OCI-LY1 (cell line): Measurements from ENCODE around the gene ACRBP.

Source experiments
- H2AFZ ChIP-seq: fragments of 200-600 bp; sonication (generic), shearing (Covaris generic); 2 replicates; pipeline ENCODE4 v1.6.0; 2014; ENCODE audit warnings: antibody characterized with exemption, mild to moderate bottlenecking, low read length
- H3F3A ChIP-seq: fragments of 200-600 bp; sonication (generic), shearing (Covaris generic); 2 replicates; pipeline ENCODE4 v1.6.0; 2014; ENCODE audit warnings: mild to moderate bottlenecking, antibody characterized with exemption, low read length, moderate library complexity; ENCODE audit not compliant: insufficient read depth
- H3K27ac ChIP-seq: fragments of 200-600 bp; sonication (generic); 2 replicates; pipeline ENCODE4 v1.5.1; 2014; ENCODE audit warnings: low read length, mixed run types, mild to moderate bottlenecking, low read depth; ENCODE audit not compliant: poor library complexity, severe bottlenecking
- H3K27me3 ChIP-seq: fragments of 200-600 bp; sonication (generic); 2 replicates; pipeline ENCODE4 v1.6.0; 2014; ENCODE audit warnings: antibody characterized with exemption, mild to moderate bottlenecking, low read length, moderate library complexity; ENCODE audit not compliant: insufficient read depth
- H3K36me3 ChIP-seq: fragments of 200-600 bp; sonication (generic); 2 replicates; pipeline ENCODE4 v1.6.1; 2014; ENCODE audit warnings: mild to moderate bottlenecking, antibody characterized with exemption, low read length, moderate library complexity, mixed read lengths; ENCODE audit not compliant: insufficient read depth
- H3K4me1 ChIP-seq: fragments of 200-600 bp; sonication (generic); 2 replicates; pipeline ENCODE4 v1.5.1; 2014; ENCODE audit warnings: mild to moderate bottlenecking, low read length, moderate library complexity; ENCODE audit not compliant: insufficient read depth, severe bottlenecking
- H3K4me2 ChIP-seq: fragments of 200-600 bp; sonication (generic), shearing (Covaris generic); 2 replicates; pipeline ENCODE4 v1.6.1; 2014; ENCODE audit warnings: low read length
- H3K4me3 ChIP-seq: fragments of 200-600 bp; sonication (generic); 2 replicates; pipeline ENCODE4 v1.5.1; 2014; ENCODE audit warnings: low read length, low read depth, mild to moderate bottlenecking, mixed read lengths; ENCODE audit not compliant: poor library complexity, severe bottlenecking
- H3K79me2 ChIP-seq: fragments of 200-600 bp; shearing (Covaris generic); 2 replicates; pipeline ENCODE4 v1.6.1; 2016; ENCODE audit warnings: mixed run types, low read length, mixed read lengths; ENCODE audit not compliant: insufficient read depth
- H3K9ac ChIP-seq: fragments of 200-600 bp; sonication (generic), shearing (Covaris generic); 2 replicates; pipeline ENCODE4 v1.6.1; 2014; ENCODE audit warnings: mild to moderate bottlenecking, low read length, mixed read lengths
- H3K9me2 ChIP-seq: fragments of 200-600 bp; sonication (generic), shearing (Covaris generic); 2 replicates; pipeline ENCODE4 v1.6.1; 2014; ENCODE audit warnings: low read depth, mild to moderate bottlenecking, low read length, mixed read lengths
- H3K9me3 ChIP-seq: fragments of 200-600 bp; shearing (Covaris generic); 2 replicates; pipeline ENCODE4 v1.6.1; 2014; ENCODE audit warnings: low read length, mixed read lengths
- H4K20me1 ChIP-seq: fragments of 200-600 bp; sonication (generic), shearing (Covaris generic); 2 replicates; pipeline ENCODE4 v1.6.0; 2016; ENCODE audit warnings: mild to moderate bottlenecking, low read length; ENCODE audit not compliant: insufficient read depth
- EZH2 ChIP-seq: fragments of 200-600 bp; sonication (generic), shearing (Covaris generic); IDR thresholded peaks from 2 replicates; pipeline ENCODE4 v1.8.0; 2017; ENCODE audit warnings: borderline replicate concordance, mixed run types, mild to moderate bottlenecking, antibody characterized with exemption, low read length, moderate library complexity, mixed read lengths
- TF ChIP-seq, protein P1 (sequence below): fragments of 200-600 bp; sonication (generic), shearing (Covaris generic); IDR thresholded peaks from 2 replicates; pipeline ENCODE4 v1.5.1; 2017; ENCODE audit warnings: mild to moderate bottlenecking, antibody characterized with exemption, low read length, moderate library complexity, mixed read lengths

Gene ACRBP

DNA sequence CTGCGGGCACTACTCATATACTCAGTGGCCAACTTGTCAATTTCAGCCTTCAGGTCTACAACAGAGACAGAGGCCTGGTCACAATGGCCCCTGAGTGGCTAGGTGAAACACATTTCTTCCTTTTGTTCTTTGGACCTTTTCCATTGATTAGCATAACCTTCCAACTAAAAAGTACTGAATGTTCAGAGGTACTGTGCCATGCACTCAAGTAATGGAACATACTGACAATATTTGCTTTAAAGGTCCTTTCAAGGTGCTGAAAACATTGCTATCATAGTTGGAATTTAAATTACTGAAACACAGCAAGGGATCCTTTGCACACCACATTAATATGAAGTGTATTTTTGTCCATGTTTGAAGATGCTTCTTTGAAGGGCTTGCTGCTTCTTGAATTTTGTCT is 6.1 kb upstream of the ACRBP start:
- Histone ChIP-seq H3K27me3 (no peaks in the 10 kb centered on the region), H3K36me3 (peaks cover 51% of the 10 kb centered on the region), H3K4me3 (no peak overlapping the region), H3K9me3 (no peaks in the 10 kb centered on the region), H3K9me2 (no peaks in the 10 kb centered on the region), H3K9ac (no peak overlapping the region), H3K79me2 (no peaks in the 10 kb centered on the region), H4K20me1 (no peaks in the 10 kb centered on the region), H2AFZ (no peak overlapping the region), H3K4me2 (no peak overlapping the region), H3K4me1 (no peaks in the 10 kb centered on the region), H3K27ac (no peak overlapping the region), H3F3A (no peaks in the 10 kb centered on the region)
- TF ChIP-seq, protein P1, sequence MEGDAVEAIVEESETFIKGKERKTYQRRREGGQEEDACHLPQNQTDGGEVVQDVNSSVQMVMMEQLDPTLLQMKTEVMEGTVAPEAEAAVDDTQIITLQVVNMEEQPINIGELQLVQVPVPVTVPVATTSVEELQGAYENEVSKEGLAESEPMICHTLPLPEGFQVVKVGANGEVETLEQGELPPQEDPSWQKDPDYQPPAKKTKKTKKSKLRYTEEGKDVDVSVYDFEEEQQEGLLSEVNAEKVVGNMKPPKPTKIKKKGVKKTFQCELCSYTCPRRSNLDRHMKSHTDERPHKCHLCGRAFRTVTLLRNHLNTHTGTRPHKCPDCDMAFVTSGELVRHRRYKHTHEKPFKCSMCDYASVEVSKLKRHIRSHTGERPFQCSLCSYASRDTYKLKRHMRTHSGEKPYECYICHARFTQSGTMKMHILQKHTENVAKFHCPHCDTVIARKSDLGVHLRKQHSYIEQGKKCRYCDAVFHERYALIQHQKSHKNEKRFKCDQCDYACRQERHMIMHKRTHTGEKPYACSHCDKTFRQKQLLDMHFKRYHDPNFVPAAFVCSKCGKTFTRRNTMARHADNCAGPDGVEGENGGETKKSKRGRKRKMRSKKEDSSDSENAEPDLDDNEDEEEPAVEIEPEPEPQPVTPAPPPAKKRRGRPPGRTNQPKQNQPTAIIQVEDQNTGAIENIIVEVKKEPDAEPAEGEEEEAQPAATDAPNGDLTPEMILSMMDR = no peak
- TF ChIP-seq EZH2 = no peak

DNA sequence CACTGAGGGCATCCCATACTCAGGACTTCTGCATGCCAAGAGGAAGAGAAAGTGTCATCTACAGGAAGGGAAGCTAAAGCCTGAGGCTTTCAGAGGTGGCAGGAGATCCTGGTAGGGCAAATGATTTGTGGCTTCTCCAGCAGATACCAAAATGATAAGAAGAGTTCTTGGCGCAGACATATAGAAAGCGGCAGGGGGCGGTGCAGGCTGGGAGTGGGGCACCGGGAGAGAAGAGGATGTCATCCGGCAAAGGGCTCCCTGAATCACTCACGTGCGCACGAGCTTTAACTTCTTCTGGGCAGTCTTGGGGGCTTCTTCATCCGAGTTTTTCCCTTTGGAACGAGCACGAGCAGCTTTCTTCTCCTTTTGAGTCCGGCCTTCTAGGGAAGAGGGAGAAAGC is 5.2 kb upstream of the ACRBP start:
- H4K20me1 ChIP-seq = no peaks in the 10 kb centered on the region
- no peaks in the 10 kb centered on the region for H3K27me3 ChIP-seq
- no peak overlapping the region for H3K9ac ChIP-seq
- H3K4me1 ChIP-seq = no peaks in the 10 kb centered on the region
- H3K4me2 ChIP-seq = no peak overlapping the region
- H3K27ac ChIP-seq = no peak overlapping the region
- no peak overlapping the region for H2AFZ ChIP-seq
- peaks cover 54% of the 10 kb centered on the region for H3K36me3 ChIP-seq
- H3K4me3 ChIP-seq = no peak overlapping the region
- no peaks in the 10 kb centered on the region for H3K79me2 ChIP-seq
- H3K9me3 ChIP-seq = no peaks in the 10 kb centered on the region
- no peaks in the 10 kb centered on the region for H3F3A ChIP-seq
- H3K9me2 ChIP-seq = no peaks in the 10 kb centered on the region
- no peak for TF ChIP-seq EZH2
- TF ChIP-seq, protein P1 = no peak

DNA sequence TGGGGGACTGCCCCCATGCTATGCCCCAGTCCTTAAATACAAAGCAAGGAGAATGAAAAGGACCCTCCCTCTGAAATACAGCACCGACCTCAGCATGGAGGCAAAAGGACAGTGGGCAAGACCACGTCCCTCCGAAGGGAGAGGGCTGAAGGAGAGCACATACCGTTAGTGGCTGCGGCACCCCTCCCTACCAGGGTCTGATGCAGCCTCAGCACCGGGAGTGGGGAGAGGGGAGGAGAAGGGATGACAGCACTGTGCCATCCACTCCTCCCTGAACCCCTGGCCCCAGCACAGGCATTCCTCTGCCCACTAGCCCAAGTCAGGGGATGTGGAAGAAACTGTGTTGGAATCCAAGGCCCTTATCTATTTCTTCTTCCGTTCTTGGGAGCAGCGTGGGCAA is 3.6 kb upstream of the ACRBP start:
- TF ChIP-seq, protein P1 = no peak
- TF ChIP-seq EZH2 = no peak
- Histone ChIP-seq H4K20me1 (no peaks in the 10 kb centered on the region), H3F3A (no peaks in the 10 kb centered on the region), H3K27me3 (no peaks in the 10 kb centered on the region), H3K9me3 (peaks cover 4% of the 10 kb centered on the region; the same call in 1 of the 2 replicates), H3K4me3 (no peak overlapping the region), H3K27ac (no peak overlapping the region), H3K9ac (no peak overlapping the region), H2AFZ (no peak overlapping the region), H3K79me2 (no peaks in the 10 kb centered on the region), H3K4me1 (peaks cover 9% of the 10 kb centered on the region), H3K36me3 (peaks cover 49% of the 10 kb centered on the region), H3K4me2 (no peak overlapping the region), H3K9me2 (no peaks in the 10 kb centered on the region)
